Measurements from ENCODE around the gene STAMBPL1.

- TF ChIP-seq CTCF (IDR thresholded peaks at IDR 0.05; ENCODE audit: low read depth, low read length, poor library complexity, severe bottlenecking) (no peak), EZH2phosphoT487 (IDR thresholded peaks at IDR 0.05; ENCODE audit: borderline replicate concordance, low read length) (no peak)
These were observed 48.3 kb upstream of the STAMBPL1 start for GRCh38 chr10:88831709-88832108.
